ENCODE results near the gene TNRC6C.

- TF ChIP-seq CTCF (IDR thresholded peaks at IDR 0.05) (no peak), POLR2A (IDR thresholded peaks at IDR 0.05) (no peak)
These were observed 162.0 kb downstream of the TNRC6C start for GRCh38 chr17:78120537-78120936.
